Fibroblast of lung (primary cell): ENCODE results near the gene SLC6A11. TPM values are rescaled to one million over a fixed set of nuclear protein-coding genes. Genes with fewer than 3 reads are reported as not detected.

Source experiments
- DNase-seq, 2 donors: peaks; one replicate each; pipeline versions ENCODE4 v3.0.0 to v3.0.0-alpha.2; 2010; ENCODE audit warnings: low read depth in 2 of 2
- H2AFZ ChIP-seq: 2 replicates; pipeline ENCODE4 v1.5.1; 2012; ENCODE audit warnings: low read length, control low read depth, inconsistent platforms
- H3K27ac ChIP-seq: 2 replicates; pipeline ENCODE4 v1.5.1; 2011; ENCODE audit warnings: low read length, control low read depth; ENCODE audit not compliant: insufficient read depth
- H3K27me3 ChIP-seq: 2 replicates; pipeline ENCODE4 v1.5.1; 2011; ENCODE audit warnings: mild to moderate bottlenecking, low read length; ENCODE audit not compliant: control insufficient read depth, insufficient read depth
- H3K36me3 ChIP-seq: 2 replicates; pipeline ENCODE4 v1.5.1; 2011; ENCODE audit warnings: low read length; ENCODE audit not compliant: control insufficient read depth, insufficient read depth
- H3K4me1 ChIP-seq: 2 replicates; pipeline ENCODE4 v1.5.1; 2011; ENCODE audit warnings: low read length; ENCODE audit not compliant: control insufficient read depth, insufficient read depth; ENCODE audit errors: extremely low read depth
- H3K4me2 ChIP-seq: 2 replicates; pipeline ENCODE4 v1.5.1; 2011; ENCODE audit warnings: low read length, control low read depth; ENCODE audit not compliant: insufficient read depth; ENCODE audit errors: extremely low read depth
- H3K4me3 ChIP-seq, 4 experiments: fragments of 200-600 bp in 1 of 4; sonication (generic) in 1 of 4; replicated peaks in 1 of 4; 2 replicates each; pipeline ENCODE4 v1.5.1; 2011 to 2016; ENCODE audit warnings: low read length in 4 of 4, low read depth in 3 of 4, mild to moderate bottlenecking in 3 of 4, control low read depth in 2 of 4, inconsistent platforms in 1 of 4, mixed read lengths in 1 of 4; ENCODE audit not compliant: insufficient read depth in 1 of 4; ENCODE audit errors: control extremely low read depth in 1 of 4
- H3K79me2 ChIP-seq: 2 replicates; pipeline ENCODE4 v1.5.1; 2012; ENCODE audit warnings: mild to moderate bottlenecking, low read length, inconsistent platforms; ENCODE audit not compliant: control insufficient read depth, insufficient read depth
- H3K9ac ChIP-seq: 2 replicates; pipeline ENCODE4 v1.5.1; 2011; ENCODE audit warnings: mild to moderate bottlenecking, low read length, control low read depth; ENCODE audit not compliant: insufficient read depth
- H3K9me3 ChIP-seq: 2 replicates; pipeline ENCODE4 v1.5.1; 2012; ENCODE audit warnings: low read depth, low read length; ENCODE audit not compliant: control insufficient read depth, insufficient read depth
- H4K20me1 ChIP-seq: 2 replicates; pipeline ENCODE4 v1.5.1; 2011; ENCODE audit warnings: low read length; ENCODE audit not compliant: control insufficient read depth, insufficient read depth; ENCODE audit errors: extremely low read depth
- CTCF ChIP-seq, 2 donors: IDR thresholded peaks in 1 of 2; conservative IDR thresholded peaks in 1 of 2; 1 replicate in 1 of 2; 2 replicates in 1 of 2; pipeline ENCODE4 v1.5.1; 2011 to 2012; ENCODE audit warnings: low read length in 2 of 2, control low read depth in 1 of 2, inconsistent platforms in 1 of 2, low read depth in 1 of 2, mild to moderate bottlenecking in 1 of 2
- EZH2 ChIP-seq: IDR thresholded peaks from 2 replicates; pipeline ENCODE4 v1.5.1; 2012; ENCODE audit warnings: low read length, control low read depth, mild to moderate bottlenecking; ENCODE audit errors: missing control alignments
- polyA minus RNA-seq: library from RNA; depleted of rRNA, polyadenylated mRNA; stranded (reverse); fragments of >200 nt; gene quantifications from 2 replicates; pipeline ENCODE4 v1.2.3, GENCODE V29; 2011; ENCODE audit warnings: low replicate concordance
- polyA plus RNA-seq, 2 donors: library from polyadenylated mRNA; depleted of rRNA in 1 of 2; stranded (reverse) in 1 of 2; unstranded in 1 of 2; fragments of >200 nt; gene quantifications; 2 replicates each; pipeline ENCODE4 v1.2.1, GENCODE V29; 2011 to 2012; ENCODE audit warnings: missing spikeins in 1 of 2
- total RNA-seq: library from RNA; depleted of rRNA; stranded (reverse); fragments of >200 nt; gene quantifications from 2 replicates; pipeline ENCODE4 v1.2.1, GENCODE V29; 2014

The SLC6A11 gene
- total RNA-seq (not detected in 2 replicates), polyA plus RNA-seq (0.05 TPM in 1 of 2 replicates, not detected in the other), polyA minus RNA-seq (not detected in 2 replicates)
- not detected in 2 replicates for polyA plus RNA-seq (2012)

- Histone ChIP-seq H3K27ac (no peak within 1 kb of the TSS), H3K9ac (no peak within 1 kb of the TSS), H3K36me3 (no peaks in the 10 kb centered on the region), H3K4me3 (no peak within 1 kb of the TSS), H3K27me3 (peaks cover 5% of the 10 kb centered on the region), H3K4me2 (no peak within 1 kb of the TSS), H3K4me1 (no peaks in the 10 kb centered on the region), H4K20me1 (no peaks in the 10 kb centered on the region), H3K79me2 (no peaks in the 10 kb centered on the region), H2AFZ (no peak within 1 kb of the TSS), H3K9me3 (no peaks in the 10 kb centered on the region)
- no peak for DNase-seq
- TF ChIP-seq CTCF (conservative IDR thresholded peaks at IDR 0.05 in 1 of 2, IDR thresholded peaks at IDR 0.05 in 1 of 2; ENCODE audit: low read depth in 1 of 2, low read length in 2 of 2): no peak
- no peak for TF ChIP-seq EZH2
Measured at GRCh38 chr3:10816019-10816862, at the start of gene SLC6A11. TSS of gene SLC6A11 (plus strand) at chr3:10816228. CDS start at chr3:10816266, 38 bp downstream.

DNA sequence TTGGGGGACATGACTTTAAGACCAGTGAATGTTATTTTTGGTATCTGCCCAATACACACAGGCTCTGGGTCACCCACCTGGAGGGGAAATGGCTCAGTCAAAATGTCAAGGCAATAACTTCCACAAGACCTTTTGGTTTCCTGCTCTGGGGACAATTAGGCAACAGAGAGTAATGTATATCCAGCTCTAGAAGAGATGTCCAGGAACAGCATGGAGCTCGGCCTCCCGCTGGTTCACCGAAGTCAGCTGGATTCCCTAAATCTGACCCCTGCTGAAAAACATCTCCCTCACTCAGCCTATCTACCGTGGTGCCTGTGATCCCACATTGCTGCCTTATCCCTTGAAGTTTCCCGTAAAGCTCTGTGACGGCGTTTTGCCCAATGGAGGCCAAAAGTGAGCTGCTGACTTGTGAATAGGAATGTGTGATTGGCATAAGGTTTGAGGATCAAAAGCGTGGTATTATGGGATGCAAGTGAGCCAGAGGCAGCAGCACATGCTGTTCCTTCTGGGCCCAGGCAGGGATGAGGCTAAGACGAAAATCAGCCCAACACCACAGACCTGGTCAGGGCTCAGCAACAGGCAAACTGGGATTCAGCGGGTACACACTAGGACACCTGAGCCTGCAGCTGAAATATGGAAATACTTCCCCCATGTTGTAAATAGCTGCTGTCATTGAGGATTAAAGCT lies 47.2 kb upstream of the SLC6A11 start:
- Histone ChIP-seq H3K27me3 (no peaks in the 10 kb centered on the region), H4K20me1 (no peaks in the 10 kb centered on the region), H3K4me2 (no peak overlapping the region), H3K9me3 (no peaks in the 10 kb centered on the region), H3K36me3 (no peaks in the 10 kb centered on the region), H3K9ac (no peak overlapping the region), H3K79me2 (no peaks in the 10 kb centered on the region), H3K4me3 (no peak overlapping the region), H3K27ac (no peak overlapping the region), H3K4me1 (no peaks in the 10 kb centered on the region), H2AFZ (no peak overlapping the region)
- TF ChIP-seq EZH2: no peak
- no peak for TF ChIP-seq CTCF (conservative IDR thresholded peaks at IDR 0.05 in 1 of 2, IDR thresholded peaks at IDR 0.05 in 1 of 2; ENCODE audit: low read depth in 1 of 2, low read length in 2 of 2)
- DNase-seq: no peak

- Histone ChIP-seq H3K9ac (no peak overlapping the region), H3K4me3 (no peak overlapping the region), H3K36me3 (no peaks in the 10 kb centered on the region), H3K27ac (no peak overlapping the region), H3K79me2 (no peaks in the 10 kb centered on the region), H2AFZ (no peak overlapping the region), H3K9me3 (no peaks in the 10 kb centered on the region), H3K4me1 (no peaks in the 10 kb centered on the region), H3K27me3 (no peaks in the 10 kb centered on the region), H4K20me1 (no peaks in the 10 kb centered on the region), H3K4me2 (no peak overlapping the region)
- TF ChIP-seq EZH2: no peak
- no peak for TF ChIP-seq CTCF (conservative IDR thresholded peaks at IDR 0.05 in 1 of 2, IDR thresholded peaks at IDR 0.05 in 1 of 2; ENCODE audit: low read depth in 1 of 2, low read length in 2 of 2)
- no peak for DNase-seq
Measured at GRCh38 chr3:10770547-10770946, 45.5 kb upstream of the SLC6A11 start.
